SK-N-SH (cell line): ENCODE measurements around the gene LTBP1.

Experiments
- FOXM1 ChIP-seq: IDR thresholded peaks from 2 replicates; pipeline ENCODE4 v1.4.0; 2012; ENCODE audit warnings: low read depth, mild to moderate bottlenecking
- NFIC ChIP-seq: IDR thresholded peaks from 2 replicates; pipeline ENCODE4 v1.4.0; 2012; ENCODE audit warnings: borderline replicate concordance
- POLR2AphosphoS5 ChIP-seq: IDR thresholded peaks from 2 replicates; pipeline ENCODE4 v1.6.1; 2012; ENCODE audit warnings: low read depth, low read length
- RAD21 ChIP-seq: IDR thresholded peaks from 2 replicates; pipeline ENCODE4 v1.6.1; 2012; ENCODE audit warnings: mild to moderate bottlenecking, low read length
- RFX5 ChIP-seq: IDR thresholded peaks from 2 replicates; pipeline ENCODE4 v1.6.1; 2012; ENCODE audit warnings: mild to moderate bottlenecking, improper control_type of control experiment, low read length
- TCF12 ChIP-seq: IDR thresholded peaks from 2 replicates; pipeline ENCODE4 v1.4.0; 2012
- TF ChIP-seq, protein P1 (sequence below): fragments of 200-600 bp; sonication (generic); IDR thresholded peaks from 2 replicates; pipeline ENCODE4 v1.6.1; 2017; ENCODE audit warnings: antibody characterized with exemption, mild to moderate bottlenecking, moderate library complexity
- TF ChIP-seq, protein P2 (sequence below): IDR thresholded peaks from 2 replicates; pipeline ENCODE4 v1.6.1; 2012; ENCODE audit warnings: mild to moderate bottlenecking, low read depth, low read length, moderate library complexity
- TF ChIP-seq, protein P3 (sequence below): IDR thresholded peaks from 2 replicates; pipeline ENCODE4 v1.4.0; 2012; ENCODE audit warnings: low read depth, borderline replicate concordance
- TF ChIP-seq, protein P4 (sequence below): IDR thresholded peaks from 2 replicates; pipeline ENCODE4 v1.4.0; 2012; ENCODE audit warnings: low read depth

DNA sequence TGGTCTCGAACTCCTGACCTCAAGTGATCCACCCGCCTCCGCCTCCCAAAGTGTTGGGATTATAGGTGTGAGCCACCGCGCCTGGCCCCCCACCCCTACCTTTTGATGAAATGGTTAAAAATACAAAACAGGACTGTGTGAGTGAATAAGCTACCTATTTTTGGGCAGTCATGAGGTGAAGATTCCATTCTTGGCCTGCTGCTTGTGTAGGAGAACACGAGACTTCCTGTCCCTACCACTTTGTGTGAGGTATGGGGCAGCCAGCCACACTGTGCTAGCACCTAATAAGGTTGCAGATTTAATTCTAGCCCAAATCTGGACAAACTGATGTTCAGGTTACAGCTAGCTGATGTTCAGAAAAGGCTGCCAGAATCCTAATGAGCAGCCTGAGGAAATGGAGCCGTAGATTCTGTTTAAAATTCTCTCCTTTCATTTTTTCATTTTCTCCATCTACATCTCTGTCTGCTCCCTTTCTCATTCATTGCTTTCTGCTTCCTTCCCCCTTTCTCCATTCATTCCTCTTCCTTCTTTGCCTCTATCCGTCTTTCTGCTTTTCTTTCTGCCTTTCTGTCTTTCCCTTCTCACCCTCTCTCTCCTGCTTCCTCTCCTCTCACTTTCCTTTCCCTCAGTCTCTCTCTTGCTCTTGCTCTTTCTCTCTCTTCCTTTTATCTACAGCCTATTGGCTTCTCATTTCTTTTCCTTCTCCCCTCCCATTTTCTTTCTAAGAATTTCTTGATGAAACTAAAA lies 4.6 kb upstream of the LTBP1 start:
- TF ChIP-seq, protein P1, sequence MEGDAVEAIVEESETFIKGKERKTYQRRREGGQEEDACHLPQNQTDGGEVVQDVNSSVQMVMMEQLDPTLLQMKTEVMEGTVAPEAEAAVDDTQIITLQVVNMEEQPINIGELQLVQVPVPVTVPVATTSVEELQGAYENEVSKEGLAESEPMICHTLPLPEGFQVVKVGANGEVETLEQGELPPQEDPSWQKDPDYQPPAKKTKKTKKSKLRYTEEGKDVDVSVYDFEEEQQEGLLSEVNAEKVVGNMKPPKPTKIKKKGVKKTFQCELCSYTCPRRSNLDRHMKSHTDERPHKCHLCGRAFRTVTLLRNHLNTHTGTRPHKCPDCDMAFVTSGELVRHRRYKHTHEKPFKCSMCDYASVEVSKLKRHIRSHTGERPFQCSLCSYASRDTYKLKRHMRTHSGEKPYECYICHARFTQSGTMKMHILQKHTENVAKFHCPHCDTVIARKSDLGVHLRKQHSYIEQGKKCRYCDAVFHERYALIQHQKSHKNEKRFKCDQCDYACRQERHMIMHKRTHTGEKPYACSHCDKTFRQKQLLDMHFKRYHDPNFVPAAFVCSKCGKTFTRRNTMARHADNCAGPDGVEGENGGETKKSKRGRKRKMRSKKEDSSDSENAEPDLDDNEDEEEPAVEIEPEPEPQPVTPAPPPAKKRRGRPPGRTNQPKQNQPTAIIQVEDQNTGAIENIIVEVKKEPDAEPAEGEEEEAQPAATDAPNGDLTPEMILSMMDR = no peak
- TF ChIP-seq TCF12 (no peak), RAD21 (no peak), NFIC (no peak), FOXM1 (no peak), RFX5 (no peak), POLR2AphosphoS5 (no peak)
- TF ChIP-seq, protein P2, sequence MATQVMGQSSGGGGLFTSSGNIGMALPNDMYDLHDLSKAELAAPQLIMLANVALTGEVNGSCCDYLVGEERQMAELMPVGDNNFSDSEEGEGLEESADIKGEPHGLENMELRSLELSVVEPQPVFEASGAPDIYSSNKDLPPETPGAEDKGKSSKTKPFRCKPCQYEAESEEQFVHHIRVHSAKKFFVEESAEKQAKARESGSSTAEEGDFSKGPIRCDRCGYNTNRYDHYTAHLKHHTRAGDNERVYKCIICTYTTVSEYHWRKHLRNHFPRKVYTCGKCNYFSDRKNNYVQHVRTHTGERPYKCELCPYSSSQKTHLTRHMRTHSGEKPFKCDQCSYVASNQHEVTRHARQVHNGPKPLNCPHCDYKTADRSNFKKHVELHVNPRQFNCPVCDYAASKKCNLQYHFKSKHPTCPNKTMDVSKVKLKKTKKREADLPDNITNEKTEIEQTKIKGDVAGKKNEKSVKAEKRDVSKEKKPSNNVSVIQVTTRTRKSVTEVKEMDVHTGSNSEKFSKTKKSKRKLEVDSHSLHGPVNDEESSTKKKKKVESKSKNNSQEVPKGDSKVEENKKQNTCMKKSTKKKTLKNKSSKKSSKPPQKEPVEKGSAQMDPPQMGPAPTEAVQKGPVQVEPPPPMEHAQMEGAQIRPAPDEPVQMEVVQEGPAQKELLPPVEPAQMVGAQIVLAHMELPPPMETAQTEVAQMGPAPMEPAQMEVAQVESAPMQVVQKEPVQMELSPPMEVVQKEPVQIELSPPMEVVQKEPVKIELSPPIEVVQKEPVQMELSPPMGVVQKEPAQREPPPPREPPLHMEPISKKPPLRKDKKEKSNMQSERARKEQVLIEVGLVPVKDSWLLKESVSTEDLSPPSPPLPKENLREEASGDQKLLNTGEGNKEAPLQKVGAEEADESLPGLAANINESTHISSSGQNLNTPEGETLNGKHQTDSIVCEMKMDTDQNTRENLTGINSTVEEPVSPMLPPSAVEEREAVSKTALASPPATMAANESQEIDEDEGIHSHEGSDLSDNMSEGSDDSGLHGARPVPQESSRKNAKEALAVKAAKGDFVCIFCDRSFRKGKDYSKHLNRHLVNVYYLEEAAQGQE = no peak
- TF ChIP-seq, protein P3, sequence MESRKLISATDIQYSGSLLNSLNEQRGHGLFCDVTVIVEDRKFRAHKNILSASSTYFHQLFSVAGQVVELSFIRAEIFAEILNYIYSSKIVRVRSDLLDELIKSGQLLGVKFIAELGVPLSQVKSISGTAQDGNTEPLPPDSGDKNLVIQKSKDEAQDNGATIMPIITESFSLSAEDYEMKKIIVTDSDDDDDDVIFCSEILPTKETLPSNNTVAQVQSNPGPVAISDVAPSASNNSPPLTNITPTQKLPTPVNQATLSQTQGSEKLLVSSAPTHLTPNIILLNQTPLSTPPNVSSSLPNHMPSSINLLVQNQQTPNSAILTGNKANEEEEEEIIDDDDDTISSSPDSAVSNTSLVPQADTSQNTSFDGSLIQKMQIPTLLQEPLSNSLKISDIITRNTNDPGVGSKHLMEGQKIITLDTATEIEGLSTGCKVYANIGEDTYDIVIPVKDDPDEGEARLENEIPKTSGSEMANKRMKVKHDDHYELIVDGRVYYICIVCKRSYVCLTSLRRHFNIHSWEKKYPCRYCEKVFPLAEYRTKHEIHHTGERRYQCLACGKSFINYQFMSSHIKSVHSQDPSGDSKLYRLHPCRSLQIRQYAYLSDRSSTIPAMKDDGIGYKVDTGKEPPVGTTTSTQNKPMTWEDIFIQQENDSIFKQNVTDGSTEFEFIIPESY = no peak
- TF ChIP-seq, protein P4, sequence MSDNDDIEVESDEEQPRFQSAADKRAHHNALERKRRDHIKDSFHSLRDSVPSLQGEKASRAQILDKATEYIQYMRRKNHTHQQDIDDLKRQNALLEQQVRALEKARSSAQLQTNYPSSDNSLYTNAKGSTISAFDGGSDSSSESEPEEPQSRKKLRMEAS = no peak
